Stimulated activated CD4-positive, alpha-beta T cell treated with anti-CD3 and anti-CD28 coated beads, TNF-alpha, amount 100 ng/mL, for 48 hours (primary cell): ENCODE results near the gene HTRA2.
"Not testable (repeated sequence)": the region's sequence is repeated elsewhere in the genome, so short reads cannot be mapped to it uniquely, and the experiment has no call there.

ENCODE experiments used
- DNase-seq, 3 donors: peaks; one replicate each; pipeline ENCODE4 v3.0.0-alpha.2; 2020; ENCODE audit warnings: low read depth in 3 of 3

The HTRA2 gene

DNA sequence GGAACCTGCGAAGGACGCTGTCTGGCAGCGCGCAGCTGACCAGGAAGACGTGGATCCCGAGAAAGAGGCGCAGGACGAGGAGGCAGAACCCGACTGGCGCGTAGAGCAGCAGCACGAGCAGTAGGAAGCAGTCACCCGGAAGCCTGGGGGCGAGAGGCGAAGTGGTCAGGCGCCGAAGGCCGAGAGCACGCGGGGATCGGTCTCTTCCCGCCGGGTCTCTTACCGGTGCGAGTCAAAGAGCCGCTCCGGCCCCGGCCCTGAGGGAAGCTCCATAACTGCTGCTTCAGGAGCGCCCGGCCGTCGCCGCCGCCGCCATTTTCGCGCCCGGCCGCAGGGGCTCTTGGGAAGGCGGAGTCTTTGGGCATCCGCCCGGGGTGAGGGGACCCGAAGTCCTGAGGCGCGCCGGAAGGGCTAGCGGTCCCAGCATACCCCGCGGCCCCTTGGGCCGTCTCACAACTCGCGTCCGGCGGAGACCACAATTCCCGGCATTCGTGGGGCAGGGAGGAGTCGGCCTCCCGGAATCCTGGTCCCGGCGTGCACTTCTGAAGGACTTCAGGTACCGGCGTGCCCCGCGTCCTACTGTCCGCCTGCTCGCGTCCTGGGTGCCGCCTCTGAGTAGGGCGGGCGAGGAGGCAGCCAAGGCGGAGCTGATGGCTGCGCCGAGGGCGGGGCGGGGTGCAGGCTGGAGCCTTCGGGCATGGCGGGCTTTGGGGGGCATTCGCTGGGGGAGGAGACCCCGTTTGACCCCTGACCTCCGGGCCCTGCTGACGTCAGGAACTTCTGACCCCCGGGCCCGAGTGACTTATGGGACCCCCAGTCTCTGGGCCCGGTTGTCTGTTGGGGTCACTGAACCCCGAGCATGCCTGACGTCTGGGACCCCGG is at the start of gene HTRA2, which contains the start of gene AUP1:
Gene HTRA2 (plus strand): TSS at position 577 of the 882 bp plus-strand sequence. CDS start 74 bp downstream, at position 651.
Gene AUP1 (minus strand): TSS at position 350 of the 882 bp plus-strand sequence. CDS start 77 bp downstream, at position 273.
- peak; percentile 87 to 94 (median 91) for DNase-seq

DNA sequence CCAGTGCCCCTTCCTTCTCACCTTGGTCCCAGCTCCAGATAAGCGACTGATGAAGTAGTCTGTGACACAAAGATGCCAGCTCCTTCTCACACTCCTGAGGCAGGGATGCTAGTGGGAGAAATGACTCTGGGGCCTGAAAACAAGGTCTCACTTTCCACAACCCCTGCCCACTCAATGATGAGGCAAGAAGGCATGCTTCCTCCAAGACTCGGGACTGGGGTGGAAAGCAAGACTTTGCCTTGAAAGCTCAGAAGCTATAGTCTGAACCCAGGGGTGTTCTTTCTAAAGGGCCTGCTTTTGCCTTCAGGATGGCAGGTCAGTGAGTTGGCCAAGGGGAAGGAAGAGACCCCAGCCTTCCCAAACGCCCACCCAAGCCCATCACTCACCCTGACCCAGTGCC is 48.3 kb upstream of the HTRA2 start:
- DNase-seq: no peak

DNA sequence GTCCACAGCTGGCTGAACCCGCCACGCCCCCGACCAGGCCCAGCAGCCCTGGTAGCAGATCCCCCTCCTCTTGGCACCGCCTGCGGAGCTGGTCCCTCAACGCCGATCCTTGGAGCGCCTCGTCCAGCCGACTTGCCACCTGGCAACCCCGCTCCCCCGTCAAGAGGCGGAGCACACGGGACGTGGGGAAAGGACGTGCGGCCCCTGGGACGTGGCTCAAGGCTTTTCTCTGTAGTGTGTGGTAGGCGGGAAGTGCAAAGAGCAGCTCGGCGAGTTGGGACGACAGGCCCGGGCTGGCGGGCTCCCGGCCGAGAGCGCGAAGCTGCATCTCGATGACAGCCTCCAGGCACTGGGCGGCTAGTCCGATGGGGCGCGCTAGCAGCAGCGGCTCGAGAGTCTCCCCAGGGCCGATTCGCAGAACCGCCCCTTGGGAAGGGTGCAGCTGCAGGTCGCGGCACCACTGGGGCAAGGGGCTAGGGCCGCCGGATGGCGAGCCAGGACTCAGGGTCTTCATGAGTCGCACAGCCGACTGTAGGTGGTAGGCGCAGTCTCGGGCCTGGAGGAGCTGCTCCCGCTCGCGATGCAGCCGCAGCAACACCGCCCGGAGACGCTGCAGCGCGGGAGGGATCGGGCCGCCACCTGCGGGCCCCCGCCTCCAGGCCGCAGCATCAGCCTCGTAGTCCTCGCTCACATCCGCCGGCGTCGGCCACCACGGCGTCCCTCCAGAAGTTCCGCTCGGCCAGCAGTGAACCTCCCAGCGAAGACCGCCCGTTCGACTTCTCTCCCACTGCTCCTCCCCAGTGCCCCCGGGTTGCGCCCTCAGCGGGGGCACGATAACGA is 47.6 kb upstream of the HTRA2 start:
- no peak for DNase-seq

DNA sequence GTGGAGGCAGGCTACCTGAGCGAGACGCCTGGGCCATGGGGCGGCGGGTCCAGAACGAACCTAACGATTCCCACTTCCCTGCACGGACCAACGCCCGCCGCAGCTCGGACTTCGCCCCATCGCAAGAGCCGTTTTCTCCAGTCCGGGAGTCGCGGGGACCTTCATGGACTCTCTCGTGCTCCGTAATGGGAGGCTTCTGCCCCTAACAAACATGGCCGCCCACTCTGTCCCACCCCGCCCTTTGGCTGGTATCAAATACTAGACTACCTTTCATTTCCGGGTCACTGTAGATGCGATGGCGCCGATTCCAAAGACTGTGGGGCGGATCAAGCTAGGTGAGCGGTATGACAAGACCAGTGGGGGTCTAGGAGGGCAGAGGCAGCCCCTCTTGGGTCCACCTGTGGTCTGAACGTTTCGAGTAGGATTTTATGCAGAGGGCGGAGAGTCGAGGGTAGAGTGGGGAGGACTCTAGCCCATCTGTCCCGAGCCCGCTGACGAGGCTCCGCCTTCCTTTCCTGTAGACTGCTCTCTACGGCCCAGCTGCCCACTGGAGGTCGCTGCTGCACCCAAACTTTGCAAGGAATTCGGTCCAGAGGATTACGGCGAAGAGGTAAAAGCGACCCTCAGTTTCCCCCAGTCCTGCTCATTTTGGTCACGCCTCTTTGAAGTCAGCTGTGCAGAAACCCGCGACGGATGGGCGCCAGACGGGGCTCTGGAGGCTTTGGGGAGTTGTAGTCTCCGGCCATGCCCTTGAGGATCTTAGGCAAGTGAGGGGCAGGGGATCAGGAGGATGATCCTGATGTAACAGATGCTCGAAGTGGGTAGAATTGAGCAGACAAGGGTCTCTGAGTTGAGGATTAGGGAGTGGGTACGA is 46.7 kb upstream of the HTRA2 start, which contains the start of the genes CCDC142 and TTC31:
Gene CCDC142 (minus strand): TSS at position 198 of the 874 bp plus-strand sequence. CDS start 161 bp downstream, at position 37.
Gene TTC31 (plus strand): TSS at position 281 of the 874 bp plus-strand sequence. CDS start 15 bp downstream, at position 296.
- DNase-seq: peak; percentile 86 to 89 (median 88)

DNA sequence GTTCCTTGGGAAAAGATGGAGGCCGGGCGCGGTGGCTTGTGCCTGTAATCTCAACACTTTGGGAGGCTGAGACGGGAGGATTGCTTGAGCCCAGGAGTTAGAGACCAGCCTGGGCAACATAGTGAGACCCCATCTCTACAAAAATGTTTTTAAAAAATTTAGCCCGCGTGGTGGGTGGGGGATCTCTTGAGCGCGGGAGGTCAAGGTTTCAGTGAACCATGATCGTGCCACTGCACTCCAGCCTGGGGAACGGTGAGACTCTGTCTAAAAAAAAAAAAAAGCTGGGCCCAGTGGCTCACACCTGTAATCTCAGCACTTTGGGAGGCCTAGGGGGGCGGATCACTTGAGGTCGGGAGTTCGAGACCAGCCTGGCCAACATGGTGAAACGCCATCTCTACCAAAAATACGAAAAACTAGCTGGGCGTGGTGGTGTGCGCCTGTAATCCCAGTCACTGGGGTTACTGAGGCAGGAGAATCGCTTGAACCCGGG is 46.0 kb upstream of the HTRA2 start:
- DNase-seq: not testable (repeated sequence)

DNA sequence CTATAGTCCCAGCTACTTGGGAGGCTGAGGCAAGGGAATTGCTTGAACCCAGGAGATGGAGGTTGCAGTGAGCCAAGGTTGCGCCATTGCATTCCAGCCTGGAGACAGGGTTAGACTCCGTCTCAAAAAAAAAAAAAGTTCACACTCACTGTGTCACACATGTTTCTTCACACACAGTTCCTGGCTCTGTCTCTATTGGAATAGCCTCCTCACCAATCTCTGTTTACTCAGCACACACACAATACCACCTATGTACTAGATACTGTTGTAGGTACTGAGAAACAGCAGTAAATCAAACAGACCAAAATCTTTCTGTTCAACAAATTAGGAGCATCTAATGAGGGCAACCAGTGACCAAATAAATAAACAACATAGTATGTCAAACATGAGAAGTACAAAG is 43.6 kb upstream of the HTRA2 start:
- no peak for DNase-seq

DNA sequence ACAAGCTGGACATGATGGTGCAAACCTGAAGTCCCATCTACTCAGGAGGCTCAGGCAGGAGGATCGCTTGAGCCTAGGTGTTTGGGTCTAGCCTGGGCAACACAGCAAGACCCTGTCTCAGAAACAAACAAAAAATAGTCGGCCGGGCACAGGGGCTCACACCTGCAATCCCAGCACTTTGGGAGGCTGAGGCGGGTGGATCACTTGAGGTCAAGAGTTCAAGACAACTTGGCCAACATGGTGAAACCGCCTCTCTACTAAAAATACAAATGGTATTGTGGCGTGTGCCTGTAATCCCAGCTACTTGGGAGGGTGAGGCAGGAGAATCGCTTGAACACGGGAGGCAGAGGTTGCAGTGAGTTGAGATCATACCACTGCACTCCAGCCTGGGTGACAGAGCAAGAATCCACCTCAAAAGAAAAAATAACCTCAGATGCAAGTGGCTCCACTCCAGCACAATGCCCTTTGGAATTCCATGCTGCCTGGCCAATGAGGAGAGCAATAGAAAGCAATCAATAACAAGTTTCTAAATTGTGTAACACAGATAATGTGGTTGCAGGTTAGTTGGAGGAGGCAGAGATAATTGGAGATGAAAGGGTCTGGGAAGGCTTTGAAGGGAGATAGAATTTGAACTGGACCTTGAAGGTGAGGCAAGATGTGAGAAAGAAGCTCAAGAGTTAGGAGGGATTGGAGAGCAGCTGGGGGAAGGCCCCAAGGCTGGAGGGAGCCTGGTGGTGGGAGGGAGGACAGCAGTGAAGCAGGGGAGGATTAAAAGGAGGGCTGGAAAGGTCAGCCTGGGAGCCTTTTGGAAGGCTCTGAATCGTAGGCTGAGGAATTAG is 40.9 kb upstream of the HTRA2 start:
- DNase-seq: no peak

DNA sequence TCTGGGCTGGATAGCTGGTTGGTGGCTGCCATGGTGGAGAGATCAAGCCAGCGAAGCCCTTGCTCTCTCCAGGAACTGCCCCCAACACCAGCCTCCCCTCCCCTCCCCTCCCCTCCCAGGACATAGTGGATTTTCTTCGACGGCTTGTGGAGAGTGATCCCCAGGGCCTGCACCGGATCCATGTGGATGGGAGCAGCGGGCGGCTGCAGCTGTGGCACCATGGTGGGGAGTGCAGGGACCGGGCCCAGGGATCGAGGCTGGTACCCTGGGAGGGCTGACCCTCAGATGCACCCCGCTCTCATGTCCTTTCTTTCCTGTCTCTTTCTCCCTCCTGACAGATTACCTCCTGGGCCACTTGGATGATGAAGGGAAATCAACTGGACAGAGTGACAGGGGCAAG is 39.8 kb upstream of the HTRA2 start:
- no peak for DNase-seq

DNA sequence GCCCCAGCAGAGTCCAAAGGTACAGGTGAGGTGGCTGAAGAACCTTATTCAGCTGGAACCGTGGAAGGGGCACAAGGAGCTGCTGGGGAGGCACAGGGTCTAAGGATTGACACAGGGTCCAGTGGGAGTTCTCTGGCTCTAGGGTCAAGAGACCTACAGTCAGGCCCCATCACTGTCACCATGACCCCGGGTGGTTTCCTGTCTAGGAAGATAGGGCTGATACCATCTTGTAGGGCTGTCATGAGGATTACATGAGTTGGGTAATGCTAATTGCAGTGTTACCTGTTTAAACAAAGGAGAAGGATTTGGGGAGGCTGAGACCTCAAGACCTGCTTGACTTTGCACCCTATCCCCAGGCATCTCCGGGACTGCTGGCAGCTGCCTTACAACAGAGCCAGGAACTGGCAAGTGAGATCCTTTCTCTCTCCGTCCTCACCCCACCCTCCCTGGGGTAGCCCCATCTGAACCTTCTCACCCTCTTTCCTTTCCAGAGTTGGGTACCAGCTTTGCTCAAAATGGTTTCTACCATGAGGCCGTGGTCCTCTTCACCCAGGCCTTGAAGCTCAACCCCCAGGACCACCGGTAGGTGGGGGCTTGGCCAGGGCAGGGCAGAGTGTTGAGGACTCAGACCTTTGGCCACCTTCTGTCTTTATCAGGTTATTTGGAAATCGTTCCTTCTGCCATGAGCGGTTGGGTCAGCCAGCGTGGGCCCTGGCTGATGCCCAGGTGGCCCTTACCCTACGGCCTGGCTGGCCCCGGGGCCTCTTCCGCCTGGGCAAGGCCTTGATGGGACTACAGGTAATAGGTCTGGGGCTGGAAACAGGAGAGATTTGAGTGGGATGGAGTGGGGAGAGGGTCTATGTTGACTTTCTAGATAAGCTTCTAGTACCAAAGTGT is 37.8 kb upstream of the HTRA2 start:
- no peak for DNase-seq

DNA sequence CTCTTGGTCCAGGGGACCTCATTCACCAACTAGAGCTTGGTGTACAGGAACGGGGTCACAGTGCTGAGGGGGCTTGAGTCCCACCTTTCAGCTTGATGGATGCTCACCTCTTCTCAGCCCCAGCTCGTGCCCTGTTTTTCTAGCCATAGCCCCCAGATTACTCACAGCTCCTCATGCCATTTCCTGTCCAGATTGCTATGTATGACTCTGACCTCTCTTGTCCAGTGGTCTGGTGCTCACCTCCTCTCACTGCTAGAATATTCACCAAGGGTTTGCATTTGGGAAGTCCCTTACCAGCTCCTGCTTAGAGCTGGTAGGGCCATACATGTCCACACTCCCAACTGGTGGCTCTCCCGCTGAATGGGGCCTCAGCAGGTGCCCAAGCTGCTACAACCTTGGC is 36.2 kb upstream of the HTRA2 start:
- DNase-seq: no peak

DNA sequence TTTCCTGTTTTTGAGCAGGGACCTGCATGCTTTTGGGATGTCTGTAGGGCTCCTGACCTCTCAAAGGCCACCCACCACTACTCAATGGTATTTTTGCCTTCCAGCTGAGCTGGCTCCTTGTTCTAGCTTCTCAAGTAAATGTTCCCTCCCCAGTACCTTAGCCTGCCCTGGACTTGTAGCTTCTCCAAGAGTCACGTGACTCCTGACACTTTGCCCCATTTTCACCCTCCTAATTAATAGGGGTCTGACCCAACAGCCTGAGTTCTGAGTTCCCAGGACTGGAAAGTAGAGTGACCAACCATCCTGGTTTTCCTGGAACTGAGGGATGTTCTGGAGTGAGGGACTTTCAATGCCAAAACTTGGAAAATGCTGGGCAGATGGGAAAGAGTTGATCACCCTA is 34.3 kb upstream of the HTRA2 start:
- no peak for DNase-seq

DNA sequence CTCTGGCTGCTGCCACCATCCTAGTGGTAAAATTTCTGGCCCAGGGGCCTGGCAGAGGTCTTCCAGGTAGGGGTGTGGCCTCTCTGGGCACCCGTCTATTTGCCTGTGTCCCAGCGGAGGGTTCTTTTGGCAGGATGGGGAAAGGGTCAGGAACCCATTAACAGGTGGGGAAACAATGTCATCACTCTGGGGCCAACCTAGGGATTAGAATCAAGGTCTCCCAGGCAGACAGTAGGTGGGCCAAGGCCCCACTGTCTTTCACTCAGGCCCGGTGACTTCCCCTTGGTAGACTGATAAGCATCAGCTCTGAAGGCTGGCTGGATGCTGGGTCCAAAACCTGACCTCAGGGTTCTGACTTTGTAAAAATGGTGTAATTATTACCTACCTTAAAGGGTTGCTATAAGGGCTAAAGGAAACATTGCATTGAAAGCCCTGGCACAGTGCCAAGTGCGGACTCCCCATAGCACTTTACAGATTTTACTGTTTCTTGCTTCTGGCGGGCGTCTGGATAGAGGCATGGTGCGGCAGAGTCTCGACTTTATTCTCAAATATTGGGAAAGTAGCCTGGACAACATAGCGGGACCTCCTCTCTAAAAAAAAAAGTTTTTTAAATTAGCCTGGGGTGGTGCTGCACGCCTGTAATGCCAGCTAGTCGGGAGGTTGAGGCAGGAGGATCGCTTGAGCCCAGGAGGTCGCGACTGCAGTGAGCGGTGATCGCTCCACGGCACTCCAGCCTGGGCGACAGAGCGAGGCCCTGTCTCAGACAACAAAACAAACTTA is 32.5 kb upstream of the HTRA2 start:
- no peak for DNase-seq

DNA sequence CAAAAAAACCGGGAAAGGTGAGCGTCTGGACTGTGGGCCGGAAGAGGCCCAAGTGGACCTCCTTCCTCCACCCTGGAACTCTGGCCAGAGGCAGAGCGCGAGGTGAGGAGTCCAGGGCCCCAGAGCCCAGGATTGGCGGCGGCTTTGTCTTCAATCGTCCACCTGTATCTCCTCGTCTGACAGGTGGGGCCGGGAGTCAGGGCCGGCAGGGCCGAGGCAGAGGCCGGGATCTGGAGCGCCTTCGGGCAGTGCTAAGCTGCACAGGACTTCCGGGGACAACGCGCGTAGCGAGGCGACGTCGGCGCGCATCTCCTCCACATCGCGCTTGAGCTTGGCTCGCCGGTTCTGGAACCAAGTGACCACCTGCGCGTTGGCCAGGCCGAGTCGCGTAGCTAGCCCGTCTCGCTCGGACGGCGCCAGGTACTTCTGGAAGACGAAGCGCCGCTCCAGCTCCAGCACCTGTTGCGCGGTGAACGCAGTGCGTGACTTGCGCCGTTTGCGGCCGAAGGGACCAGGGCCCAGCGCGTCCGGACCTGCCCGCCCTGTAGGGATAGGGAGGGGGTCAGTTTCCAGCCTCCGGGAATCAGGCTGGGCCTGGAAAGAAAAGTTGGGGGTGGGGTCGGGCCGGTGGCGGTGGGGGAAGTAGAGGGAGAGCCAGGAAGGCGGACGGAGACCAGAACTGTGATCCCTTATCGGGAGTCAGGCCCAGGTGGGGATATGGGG is 31.8 kb upstream of the HTRA2 start:
- DNase-seq: no peak

DNA sequence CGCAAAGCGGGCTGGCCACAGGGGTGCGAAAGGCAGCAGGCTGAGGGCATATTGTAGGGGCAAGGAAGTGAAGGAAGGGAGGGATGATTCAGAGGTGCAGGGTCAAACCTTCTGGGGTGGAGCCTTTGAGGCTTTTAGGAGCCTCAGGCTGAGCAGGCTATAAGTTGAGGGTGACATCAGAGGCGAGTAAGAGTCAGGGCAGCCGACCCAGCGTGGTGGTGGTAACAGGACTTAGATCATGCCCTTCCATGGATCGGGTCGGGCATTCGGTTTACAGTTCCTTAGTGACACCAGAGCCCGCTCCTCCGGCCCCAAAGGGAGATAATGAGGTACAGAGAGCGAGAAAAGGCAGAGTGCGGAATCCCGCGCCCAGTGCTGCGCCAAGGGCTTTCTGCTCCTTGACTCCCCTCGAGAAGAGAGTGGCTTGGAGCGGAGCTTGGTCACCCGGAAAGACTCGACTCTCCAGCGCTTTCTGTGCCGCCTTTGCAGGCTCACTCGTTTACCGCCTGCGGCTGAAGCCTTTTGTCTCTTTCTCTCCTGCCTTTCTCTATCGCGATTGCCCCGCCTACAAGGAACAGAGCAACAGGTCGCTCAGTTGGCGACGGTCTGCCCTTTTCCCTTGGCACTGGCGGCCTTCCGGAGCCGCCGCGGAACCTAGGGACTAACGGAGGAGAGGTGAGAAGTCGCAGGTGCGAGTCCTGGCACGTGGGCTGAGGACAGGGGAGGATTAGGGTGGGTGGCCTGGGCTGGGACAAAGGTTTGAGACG is 31.1 kb upstream of the HTRA2 start:
- no peak for DNase-seq

DNA sequence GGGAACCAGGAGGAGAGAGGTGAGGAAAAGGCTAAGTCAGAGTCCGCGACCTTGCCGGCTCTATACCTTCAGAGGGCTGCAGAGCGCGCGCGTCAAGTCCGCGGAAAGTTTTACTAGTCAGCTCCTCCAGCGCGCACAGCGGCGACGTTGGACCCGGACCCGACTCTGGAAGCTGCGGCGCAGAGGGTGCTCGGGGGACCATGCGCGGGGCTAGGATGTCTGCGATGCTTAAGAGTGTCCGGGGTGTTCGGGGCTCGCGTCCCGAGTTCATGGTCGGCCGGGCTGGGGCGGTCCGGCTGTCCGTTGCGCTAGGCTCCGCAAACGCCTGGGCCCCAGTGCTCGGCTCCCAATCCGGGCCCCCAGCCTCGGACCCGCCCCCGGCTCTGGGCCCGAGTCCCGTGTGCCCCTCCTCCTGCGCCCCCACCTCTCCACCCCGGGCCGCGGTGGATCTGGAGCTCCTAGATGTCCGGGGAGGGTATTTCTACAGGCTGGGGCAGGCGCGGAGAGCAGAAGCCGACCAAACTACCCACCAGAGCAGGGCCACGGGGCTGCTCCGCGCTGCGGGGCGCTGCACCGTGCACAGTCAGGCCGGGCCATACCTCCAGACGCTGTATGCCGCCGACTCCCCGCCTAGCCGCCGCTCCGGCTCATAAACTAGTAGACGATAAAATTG is 30.3 kb upstream of the HTRA2 start, which contains the start of gene LBX2:
Gene LBX2 (minus strand): TSS at position 337 of the 673 bp plus-strand sequence. CDS start 66 bp downstream, at position 271.
- DNase-seq: no peak

DNA sequence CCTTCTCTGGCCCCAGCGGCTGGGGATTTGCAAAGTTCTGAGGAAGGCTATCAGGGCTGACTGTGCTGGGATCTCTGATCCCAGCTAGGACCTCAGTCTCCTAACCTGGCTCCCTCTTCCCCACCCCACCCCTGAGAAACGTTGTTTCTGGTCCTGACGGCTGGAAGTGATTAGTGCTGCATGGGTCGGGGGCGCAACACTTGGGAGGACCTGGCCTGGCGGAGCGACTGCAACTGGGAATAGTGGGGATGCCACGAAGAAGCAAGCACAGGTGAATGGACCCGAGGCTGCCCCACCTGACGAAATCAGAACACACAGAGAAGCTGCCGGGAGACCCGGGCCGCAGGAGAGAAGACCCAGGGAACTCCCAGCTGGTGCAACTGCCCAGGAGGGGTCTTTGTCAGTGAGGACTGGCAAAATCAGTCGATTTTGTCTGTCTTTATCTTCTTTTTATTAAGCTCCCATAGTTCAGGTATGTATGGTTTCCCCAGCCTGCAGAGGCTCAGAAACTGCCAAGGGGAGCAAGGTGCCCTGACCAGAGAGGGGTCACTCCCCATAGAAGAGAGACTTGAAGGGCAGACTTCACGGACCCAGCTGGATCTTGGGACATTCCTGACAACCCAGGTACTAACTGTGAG is 29.7 kb upstream of the HTRA2 start:
- DNase-seq: no peak
